Esophagus squamous epithelium (tissue), 5 donors: Measurements from ENCODE around the gene DSTYK. TPM values are rescaled to one million over a fixed set of nuclear protein-coding genes. Genes with fewer than 3 reads are reported as not detected.

ENCODE experiments used
- DNase-seq: peaks from one replicate; lab custom pipeline; 2025; lab: John Stamatoyannopoulos, UW
- H3K27ac ChIP-seq, 4 donors: fragments of 200-600 bp; sonication (generic); one replicate each; pipeline ENCODE4 v1.5.1; 2016 to 2019; ENCODE audit warnings: mild to moderate bottlenecking in 1 of 4
- H3K27me3 ChIP-seq, 4 donors: fragments of 200-600 bp; sonication (generic); 1 replicate in 3 of 4; 2 replicates in 1 of 4; pipeline versions ENCODE4 v1.5.1 to v1.6.0; 2017 to 2021; ENCODE audit warnings: antibody characterized with exemption in 1 of 4
- H3K36me3 ChIP-seq, 3 donors: fragments of 200-600 bp; sonication (generic); one replicate each; pipeline ENCODE4 v1.5.1; 2016 to 2019
- H3K4me1 ChIP-seq, 3 donors: fragments of 200-600 bp; sonication (generic); one replicate each; pipeline ENCODE4 v1.5.1; 2017 to 2019
- H3K4me3 ChIP-seq, 4 donors: fragments of 200-600 bp; sonication (generic); 1 replicate in 3 of 4; 2 replicates in 1 of 4; pipeline ENCODE4 v1.5.1; 2016 to 2019; ENCODE audit warnings: mild to moderate bottlenecking in 2 of 4, moderate library complexity in 1 of 4
- H3K9me3 ChIP-seq, 3 donors: fragments of 200-600 bp; sonication (generic); one replicate each; pipeline ENCODE4 v1.5.1; 2016 to 2019
- POLR2A ChIP-seq, 4 donors: fragments of 450-650 bp; IDR thresholded peaks; one replicate each; pipeline ENCODE4 v1.6.1; 2017; ENCODE audit warnings: antibody characterized with exemption in 4 of 4, mild to moderate bottlenecking in 4 of 4, moderate library complexity in 3 of 4
- WGBS, 2 donors: methylation state at CpG; one replicate each; pipeline ENCODE4 v1.1.5; 2018; 5-methylcytosine and 5-hydroxymethylcytosine counted together
- intact Hi-C: fragments of 100-400 bp; cut with DNase I; formaldehyde crosslinking; loops from one replicate; pipeline ENCODE4 v1.15.0; 2022
- total RNA-seq, 4 donors: library from RNA; depleted of rRNA; stranded (reverse); fragments of >200 nt; gene quantifications; one replicate each; pipeline ENCODE4 v1.1.0, GENCODE V29; 2016
- TF ChIP-seq, protein P1 (sequence below), 6 experiments: fragments of 450-650 bp in 4 of 6; fragments of 200-600 bp in 2 of 6; sonication (generic) in 2 of 6; IDR thresholded peaks; one replicate each; pipeline ENCODE4 v1.5.1; 2016 to 2019; ENCODE audit warnings: antibody characterized with exemption in 6 of 6, mild to moderate bottlenecking in 4 of 6, moderate library complexity in 4 of 6
- donor health status: DM: yes; HTN: yes; CAD: no.

Gene DSTYK
- total RNA-seq, 4 donors from 2014 or later: 6.5 to 10.9 (median 6.9) TPM

DNA sequence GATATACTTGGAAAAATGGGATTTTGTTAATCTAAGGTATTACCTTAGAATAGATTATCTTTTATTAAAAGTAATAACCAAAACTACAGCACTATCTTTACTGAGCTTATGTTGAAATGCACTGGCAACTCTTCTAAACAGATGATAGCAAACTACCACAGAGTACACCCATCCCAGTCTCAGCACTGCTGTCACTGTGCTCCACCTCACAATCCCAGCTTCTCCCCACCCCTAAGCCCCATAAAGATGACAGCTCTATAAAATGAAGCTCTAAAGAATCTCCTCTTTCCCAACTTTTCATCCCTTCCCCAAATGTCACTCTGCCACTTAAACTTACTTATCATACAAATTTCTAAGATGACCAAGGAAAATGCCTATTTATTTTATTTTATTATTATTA lies 6.4 kb downstream of the DSTYK start:
- Histone ChIP-seq H3K4me3 (no peak overlapping the region), H3K36me3 (no peaks in the 10 kb centered on the region), H3K27ac (no peak overlapping the region), H3K4me1 (peaks cover 3 to 35% (median 4%) of the 10 kb centered on the region in 3 donors), H3K27me3 (no peaks in the 10 kb centered on the region), H3K9me3 (no peaks in the 10 kb centered on the region)
- TF ChIP-seq, protein P1, sequence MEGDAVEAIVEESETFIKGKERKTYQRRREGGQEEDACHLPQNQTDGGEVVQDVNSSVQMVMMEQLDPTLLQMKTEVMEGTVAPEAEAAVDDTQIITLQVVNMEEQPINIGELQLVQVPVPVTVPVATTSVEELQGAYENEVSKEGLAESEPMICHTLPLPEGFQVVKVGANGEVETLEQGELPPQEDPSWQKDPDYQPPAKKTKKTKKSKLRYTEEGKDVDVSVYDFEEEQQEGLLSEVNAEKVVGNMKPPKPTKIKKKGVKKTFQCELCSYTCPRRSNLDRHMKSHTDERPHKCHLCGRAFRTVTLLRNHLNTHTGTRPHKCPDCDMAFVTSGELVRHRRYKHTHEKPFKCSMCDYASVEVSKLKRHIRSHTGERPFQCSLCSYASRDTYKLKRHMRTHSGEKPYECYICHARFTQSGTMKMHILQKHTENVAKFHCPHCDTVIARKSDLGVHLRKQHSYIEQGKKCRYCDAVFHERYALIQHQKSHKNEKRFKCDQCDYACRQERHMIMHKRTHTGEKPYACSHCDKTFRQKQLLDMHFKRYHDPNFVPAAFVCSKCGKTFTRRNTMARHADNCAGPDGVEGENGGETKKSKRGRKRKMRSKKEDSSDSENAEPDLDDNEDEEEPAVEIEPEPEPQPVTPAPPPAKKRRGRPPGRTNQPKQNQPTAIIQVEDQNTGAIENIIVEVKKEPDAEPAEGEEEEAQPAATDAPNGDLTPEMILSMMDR (IDR thresholded peaks at IDR 0.05): no peak
- TF ChIP-seq POLR2A (IDR thresholded peaks at IDR 0.05): no peak
- no peak for DNase-seq
- intact Hi-C loops: no loop called here

DNA sequence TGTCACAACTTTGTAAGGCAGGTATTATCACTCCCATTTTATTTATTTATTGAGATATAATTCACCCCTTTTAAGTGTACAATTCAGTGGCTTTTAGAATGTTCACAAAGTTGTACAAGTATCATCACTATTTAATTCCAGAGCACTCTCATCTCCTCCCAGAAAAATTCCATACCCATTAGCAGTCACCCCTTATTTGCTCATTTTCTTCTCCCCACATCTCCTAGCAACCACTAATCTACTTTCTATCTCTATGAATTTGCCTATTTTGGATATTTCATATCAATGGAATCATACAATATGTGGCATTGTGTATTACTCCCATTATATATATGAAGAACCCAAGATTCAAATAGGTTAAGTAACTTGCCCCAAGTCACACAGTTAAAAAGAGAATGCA lies 7.0 kb downstream of the DSTYK start:
- intact Hi-C loops: no loop called here
- no peaks in the 10 kb centered on the region for H3K36me3 ChIP-seq
- H3K27me3 ChIP-seq: no peaks in the 10 kb centered on the region
- H3K4me3 ChIP-seq: no peak overlapping the region
- peaks cover 0 to 30% (median 0%) of the 10 kb centered on the region in 3 donors for H3K4me1 ChIP-seq
- no peak for TF ChIP-seq POLR2A (IDR thresholded peaks at IDR 0.05)
- TF ChIP-seq, protein P1 (IDR thresholded peaks at IDR 0.05): no peak
- no peaks in the 10 kb centered on the region for H3K9me3 ChIP-seq
- DNase-seq: no peak
- H3K27ac ChIP-seq: no peak overlapping the region

DNA sequence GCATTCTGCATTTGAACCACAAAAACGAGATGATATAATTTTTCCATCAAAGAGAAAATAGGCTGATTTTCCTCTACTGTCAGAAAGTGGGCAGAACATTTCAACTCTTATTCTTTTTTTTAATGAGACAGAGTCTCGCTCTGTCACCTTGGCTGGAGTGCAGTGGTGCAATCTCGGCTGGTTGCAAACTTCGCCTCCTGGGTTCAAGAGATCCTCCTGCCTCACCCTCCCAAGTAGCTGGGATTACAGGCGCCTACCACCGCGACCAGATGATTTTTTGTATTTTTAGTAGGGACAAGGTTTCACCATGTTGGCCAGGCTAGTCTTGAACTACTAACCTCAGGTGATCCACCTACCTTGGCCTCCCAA lies 11.6 kb downstream of the DSTYK start:
- WGBS, 2 donors: 81 to 84% methylated on average over 7 of the region's 7 CpGs
- DNase-seq: no peak
- TF ChIP-seq, protein P1 (IDR thresholded peaks at IDR 0.05): no peak
- TF ChIP-seq POLR2A (IDR thresholded peaks at IDR 0.05): no peak
- Histone ChIP-seq H3K4me3 (no peak overlapping the region), H3K27me3 (no peaks in the 10 kb centered on the region), H3K9me3 (no peaks in the 10 kb centered on the region), H3K4me1 (peaks cover 0 to 12% (median 0%) of the 10 kb centered on the region in 3 donors), H3K36me3 (no peaks in the 10 kb centered on the region), H3K27ac (no peak overlapping the region)
- intact Hi-C loops: no loop called here

DNA sequence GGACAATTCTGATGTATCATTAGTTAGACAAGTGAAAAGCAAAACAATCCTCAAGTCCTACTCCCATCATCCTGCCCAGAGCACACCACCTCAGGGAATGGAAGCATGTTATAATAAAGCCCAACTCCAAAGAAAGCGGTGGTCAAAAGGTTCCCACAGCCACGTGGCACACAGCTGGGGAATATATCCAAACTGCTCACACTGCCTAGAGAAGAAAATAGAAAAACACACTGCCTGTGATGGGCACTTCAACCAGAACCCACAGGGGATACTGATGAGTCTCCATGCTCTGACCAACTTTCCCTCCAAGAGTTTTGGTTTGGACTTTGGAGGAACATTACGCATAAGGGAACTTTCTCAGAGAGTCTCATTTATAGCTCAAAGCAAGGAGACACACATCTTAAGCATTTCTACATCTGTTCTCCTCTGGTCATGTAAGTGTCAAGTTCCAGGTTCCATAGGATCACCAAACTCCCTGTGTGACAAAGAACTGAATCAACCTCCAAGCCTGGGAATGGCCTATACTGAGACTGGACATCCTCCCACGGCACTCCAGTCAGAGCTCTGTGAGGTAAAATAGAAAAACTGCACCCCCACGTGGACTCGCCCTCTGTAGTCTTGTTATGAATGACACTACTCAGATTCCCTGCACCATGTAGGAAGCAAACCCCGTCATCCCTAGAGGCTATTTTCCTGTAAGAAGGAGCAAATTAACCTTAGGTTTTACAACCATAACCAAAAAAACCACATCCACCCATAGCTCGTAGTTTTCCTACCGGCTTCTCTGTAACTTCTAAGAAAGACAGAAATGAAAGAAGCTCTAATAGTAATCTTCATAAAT lies 12.2 kb downstream of the DSTYK start:
- Histone ChIP-seq H3K4me3 (no peak overlapping the region), H3K36me3 (no peaks in the 10 kb centered on the region), H3K27ac (no peak overlapping the region), H3K9me3 (no peaks in the 10 kb centered on the region), H3K27me3 (no peaks in the 10 kb centered on the region), H3K4me1 (peaks cover 0 to 7% (median 0%) of the 10 kb centered on the region in 3 donors)
- DNase-seq: no peak
- no peak for TF ChIP-seq POLR2A (IDR thresholded peaks at IDR 0.05)
- TF ChIP-seq, protein P1 (IDR thresholded peaks at IDR 0.05): no peak
- intact Hi-C loops: no loop called here
- 67 to 76% methylated on average over 7 to 9 of the region's 9 CpGs for WGBS, 2 donors

DNA sequence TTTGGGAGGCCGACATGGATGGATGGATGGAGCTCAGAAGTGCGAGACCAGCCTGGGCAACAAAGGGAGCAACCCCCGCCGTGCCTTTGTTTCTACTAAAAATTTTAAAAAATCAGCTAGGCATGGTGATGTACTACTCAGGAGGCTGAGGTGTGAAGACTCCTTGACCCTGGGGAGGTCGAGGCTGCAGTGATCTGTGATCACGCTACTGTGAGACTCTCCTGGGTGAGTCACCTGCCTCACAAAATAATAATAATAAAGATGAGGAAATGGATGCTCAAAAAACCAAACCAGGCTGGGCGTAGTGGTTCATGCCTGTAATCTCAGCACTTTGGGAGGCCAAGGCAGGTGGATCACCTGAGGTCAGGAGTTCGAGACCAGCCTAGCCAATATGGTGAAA lies 19.2 kb downstream of the DSTYK start:
- Histone ChIP-seq H3K9me3 (no peaks in the 10 kb centered on the region), H3K4me3 (no peak overlapping the region), H3K36me3 (peaks cover 0 to 3% (median 0%) of the 10 kb centered on the region in 3 donors), H3K27me3 (no peaks in the 10 kb centered on the region), H3K27ac (peak overlapping the region in 2 of 4 donors; percentile 55 to 76), H3K4me1 (peaks cover 0 to 54% (median 30%) of the 10 kb centered on the region in 3 donors)
- TF ChIP-seq, protein P1 (IDR thresholded peaks at IDR 0.05): no peak
- no peak for TF ChIP-seq POLR2A (IDR thresholded peaks at IDR 0.05)
- WGBS, 2 donors: 81 to 89% methylated on average over 8 of the region's 8 CpGs
- DNase-seq: no peak
- intact Hi-C loops: no loop called here
